HepG2 (cell line): ENCODE data around the gene MEF2A. TPM values are rescaled to one million over a fixed set of nuclear protein-coding genes. Genes with fewer than 3 reads are reported as not detected.

ENCODE experiments used
- CCAR2 ChIP-seq: fragments of 200-400 bp; formaldehyde crosslinking; optimal IDR thresholded peaks from 2 replicates; pipeline ENCODE3; 2018; ENCODE audit warnings: low read depth, mild to moderate bottlenecking, low read length, moderate library complexity
- CSRNP2 ChIP-seq: sonication (generic); formaldehyde crosslinking; conservative IDR thresholded peaks from 2 replicates; pipeline ENCODE4 v1.8.0; 2022; ENCODE audit warnings: low read depth, missing genetic modification reagents
- DBP ChIP-seq: sonication (generic); formaldehyde crosslinking; IDR thresholded peaks from 2 replicates; pipeline ENCODE4 v1.4.0; 2020; ENCODE audit warnings: missing genetic modification reagents; ENCODE audit errors: not compliant biosample characterization
- FOXP1 ChIP-seq, 2 experiments: fragments of 450-650 bp in 1 of 2; IDR thresholded peaks; 2 replicates each; pipeline ENCODE4 v1.6.1; 2017 to 2018; ENCODE audit warnings: antibody characterized with exemption in 1 of 2
- GATAD1 ChIP-seq: IDR thresholded peaks from 2 replicates; pipeline ENCODE4 v1.6.1; 2016; ENCODE audit warnings: missing genetic modification reagents, missing compliant biosample characterization
- HCFC1 ChIP-seq: fragments of 150-350 bp; IDR thresholded peaks from 2 replicates; pipeline ENCODE4 v1.6.1; 2014; ENCODE audit warnings: low read depth, low read length
- JDP2 ChIP-seq: sonication (generic); formaldehyde crosslinking; IDR thresholded peaks from 2 replicates; pipeline ENCODE4 v1.8.1; 2022; ENCODE audit warnings: missing genetic modification reagents, borderline replicate concordance
- JUN ChIP-seq: sonication (generic); formaldehyde crosslinking; IDR thresholded peaks from 2 replicates; pipeline ENCODE4 v1.4.0; 2020; ENCODE audit warnings: mild to moderate bottlenecking, missing genetic modification reagents
- MEF2D ChIP-seq: sonication (generic); formaldehyde crosslinking; IDR thresholded peaks from 2 replicates; pipeline ENCODE4 v1.5.1; 2020; ENCODE audit warnings: mild to moderate bottlenecking, missing genetic modification reagents
- PAWR ChIP-seq: sonication (generic); formaldehyde crosslinking; IDR thresholded peaks from 2 replicates; pipeline ENCODE4 v1.4.0; 2020; ENCODE audit warnings: missing genetic modification reagents, mild to moderate bottlenecking, borderline replicate concordance
- RFX5 ChIP-seq: IDR thresholded peaks from 2 replicates; pipeline ENCODE4 v1.6.1; 2011; ENCODE audit warnings: low read depth, low read length, improper control_type of control experiment
- SRF ChIP-seq: IDR thresholded peaks from 2 replicates; pipeline ENCODE4 v1.6.1; 2011; ENCODE audit warnings: mild to moderate bottlenecking, low read depth, low read length, moderate library complexity
- SRY ChIP-seq: sonication (generic); formaldehyde crosslinking; IDR thresholded peaks from 2 replicates; pipeline ENCODE4 v1.8.0; 2022; ENCODE audit warnings: mild to moderate bottlenecking, missing genetic modification reagents
- THAP8 ChIP-seq: sonication (generic); formaldehyde crosslinking; IDR thresholded peaks from 2 replicates; pipeline ENCODE4 v1.5.1; 2020; ENCODE audit warnings: missing genetic modification reagents, mild to moderate bottlenecking, borderline replicate concordance
- ZNF3 ChIP-seq: IDR thresholded peaks from 2 replicates; pipeline ENCODE4 v1.7.0; 2017; ENCODE audit warnings: inconsistent platforms
- ZNF446 ChIP-seq: sonication (generic); formaldehyde crosslinking; IDR thresholded peaks from 2 replicates; pipeline ENCODE4 v1.5.0; 2020; ENCODE audit warnings: mild to moderate bottlenecking, missing genetic modification reagents
- ZNF530 ChIP-seq: sonication (generic); formaldehyde crosslinking; IDR thresholded peaks from 2 replicates; pipeline ENCODE4 v1.5.0; 2020; ENCODE audit warnings: low read depth, mild to moderate bottlenecking, missing genetic modification reagents
- ZNF552 ChIP-seq: sonication (generic); formaldehyde crosslinking; IDR thresholded peaks from 2 replicates; pipeline ENCODE4 v1.9.0; 2022; ENCODE audit warnings: missing genetic modification reagents, mild to moderate bottlenecking, borderline replicate concordance
- ZNF670 ChIP-seq: sonication (generic); formaldehyde crosslinking; IDR thresholded peaks from 2 replicates; pipeline ENCODE4 v1.8.0; 2022; ENCODE audit warnings: mild to moderate bottlenecking, missing genetic modification reagents, borderline replicate concordance
- ZNF709 ChIP-seq: sonication (generic); formaldehyde crosslinking; IDR thresholded peaks from 2 replicates; pipeline ENCODE4 v1.5.0; 2020; ENCODE audit warnings: mild to moderate bottlenecking, missing genetic modification reagents
- ZNF841 ChIP-seq: sonication (generic); formaldehyde crosslinking; IDR thresholded peaks from 2 replicates; pipeline ENCODE4 v1.8.1; 2023; ENCODE audit warnings: missing genetic modification reagents, borderline replicate concordance
- polyA plus RNA-seq, 8 experiments: library from polyadenylated mRNA; depleted of rRNA in 3 of 8; stranded (reverse) in 7 of 8; unstranded in 1 of 8; fragments of >200 nt; fragmentation: Illumina TruSeq in 4 of 8; extraction: Trizol in 4 of 8; gene quantifications; 2 replicates each; pipeline versions ENCODE4 v1.2.1 to v1.2.3, GENCODE V29; 2011 to 2016; ENCODE audit warnings: low read depth in 4 of 8, missing spikeins in 1 of 8, mixed read lengths in 1 of 8; ENCODE audit not compliant: insufficient read depth in 1 of 8
- total RNA-seq, 5 experiments: library from RNA; depleted of rRNA; stranded (reverse); fragments of >200 nt; fragmentation: Illumina TruSeq; extraction: Trizol; gene quantifications; 2 replicates each; pipeline ENCODE4 v1.2.3, GENCODE V29; 2016; ENCODE audit warnings: low read depth in 1 of 5
- TF ChIP-seq, protein P1 (sequence below): IDR thresholded peaks from 2 replicates; pipeline ENCODE4 v1.6.1; 2018; ENCODE audit warnings: missing genetic modification reagents, mild to moderate bottlenecking, missing compliant biosample characterization
- TF ChIP-seq, protein P2 (sequence below): sonication (generic); formaldehyde crosslinking; IDR thresholded peaks from 2 replicates; pipeline ENCODE4 v1.5.0; 2020; ENCODE audit warnings: missing genetic modification reagents, mild to moderate bottlenecking, borderline replicate concordance
- TF ChIP-seq, protein P3 (sequence below): conservative IDR thresholded peaks from 2 replicates; pipeline ENCODE4 v1.6.1; 2018; ENCODE audit warnings: missing genetic modification reagents

The MEF2A gene
- total and polyA plus RNA-seq, 2 of the 13 experiments (the other 11 are each of a cell fraction or from before 2014, with no cell fraction given): 15.2 to 24.4 TPM

DNA sequence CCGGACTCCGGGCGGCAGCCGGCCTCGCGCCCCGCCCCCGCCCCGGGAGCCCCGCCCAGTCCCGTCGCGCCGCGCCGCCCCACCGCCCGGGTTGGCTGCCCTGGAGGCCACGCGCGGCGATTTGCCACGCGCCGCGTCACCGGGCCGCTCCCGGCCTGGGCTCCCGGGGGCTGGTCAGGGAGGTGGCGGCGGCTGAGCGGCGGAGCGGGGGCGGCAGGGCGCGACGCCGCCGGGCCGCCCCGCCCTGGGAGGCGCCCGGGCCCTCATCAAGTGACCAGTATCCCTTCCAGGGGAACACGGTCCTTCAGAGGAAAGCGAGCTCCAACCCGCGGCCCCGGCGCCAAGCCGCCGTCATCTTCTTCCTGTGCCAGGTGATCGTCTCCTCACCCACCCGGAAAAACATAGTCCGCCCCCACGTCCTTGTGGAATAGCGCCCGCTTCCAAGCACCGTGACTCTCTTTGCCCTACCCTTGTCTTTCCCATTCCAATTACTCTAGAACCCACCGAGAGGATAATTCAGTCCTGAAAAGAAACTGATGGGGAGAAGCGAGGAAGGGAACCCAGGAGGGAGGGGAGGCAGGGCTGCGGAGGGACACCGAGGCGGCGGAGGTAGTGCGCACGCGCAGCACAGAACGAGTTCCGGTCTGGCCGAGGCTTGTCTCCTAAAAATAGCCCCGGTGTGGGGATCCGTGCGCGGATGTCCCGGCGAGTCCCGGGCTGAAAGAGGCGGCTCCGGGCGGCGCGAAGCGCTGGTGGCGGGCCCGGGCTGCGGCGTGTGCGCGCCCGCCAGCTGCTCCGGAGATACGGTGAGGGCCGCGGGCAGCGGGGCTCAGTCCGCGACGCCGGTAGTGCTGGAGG lies at the start of gene MEF2A (continued):
- TF ChIP-seq, protein P1, sequence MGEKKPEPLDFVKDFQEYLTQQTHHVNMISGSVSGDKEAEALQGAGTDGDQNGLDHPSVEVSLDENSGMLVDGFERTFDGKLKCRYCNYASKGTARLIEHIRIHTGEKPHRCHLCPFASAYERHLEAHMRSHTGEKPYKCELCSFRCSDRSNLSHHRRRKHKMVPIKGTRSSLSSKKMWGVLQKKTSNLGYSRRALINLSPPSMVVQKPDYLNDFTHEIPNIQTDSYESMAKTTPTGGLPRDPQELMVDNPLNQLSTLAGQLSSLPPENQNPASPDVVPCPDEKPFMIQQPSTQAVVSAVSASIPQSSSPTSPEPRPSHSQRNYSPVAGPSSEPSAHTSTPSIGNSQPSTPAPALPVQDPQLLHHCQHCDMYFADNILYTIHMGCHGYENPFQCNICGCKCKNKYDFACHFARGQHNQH (CRISPR knock-in tag): no peak; the same call in 1 of the 2 replicates
- TF ChIP-seq MEF2D (CRISPR knock-in tag) (peak; percentile 99), ZNF3 (CRISPR knock-in tag) (no peak), ZNF709 (no peak), THAP8 (CRISPR knock-in tag) (no peak), ZNF552 (CRISPR knock-in tag) (no peak), ZNF530 (CRISPR knock-in tag) (0 out of 2 replicates have a peak, but pooled peaks have one; percentile 41), JUN (CRISPR knock-in tag) (no peak), CCAR2 (no peak), ZNF670 (CRISPR knock-in tag) (no peak), GATAD1 (peak; percentile 76), FOXP1 (IDR thresholded peaks at IDR 0.05) (no peak), FOXP1 (CRISPR knock-in tag; IDR thresholded peaks at IDR 0.05) (no peak), ZNF446 (CRISPR knock-in tag) (0 out of 2 replicates have a peak, but pooled peaks have one; percentile 57), SRF (no peak), PAWR (no peak), JDP2 (CRISPR knock-in tag) (no peak), SRY (CRISPR knock-in tag) (no peak), DBP (CRISPR knock-in tag) (no peak), RFX5 (no peak), CSRNP2 (no peak), ZNF841 (CRISPR knock-in tag) (0 out of 2 replicates have a peak, but pooled peaks have one; percentile 74), HCFC1 (no peak)
- TF ChIP-seq, protein P2, sequence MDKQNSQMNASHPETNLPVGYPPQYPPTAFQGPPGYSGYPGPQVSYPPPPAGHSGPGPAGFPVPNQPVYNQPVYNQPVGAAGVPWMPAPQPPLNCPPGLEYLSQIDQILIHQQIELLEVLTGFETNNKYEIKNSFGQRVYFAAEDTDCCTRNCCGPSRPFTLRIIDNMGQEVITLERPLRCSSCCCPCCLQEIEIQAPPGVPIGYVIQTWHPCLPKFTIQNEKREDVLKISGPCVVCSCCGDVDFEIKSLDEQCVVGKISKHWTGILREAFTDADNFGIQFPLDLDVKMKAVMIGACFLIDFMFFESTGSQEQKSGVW (CRISPR knock-in tag): no peak
- TF ChIP-seq, protein P3, sequence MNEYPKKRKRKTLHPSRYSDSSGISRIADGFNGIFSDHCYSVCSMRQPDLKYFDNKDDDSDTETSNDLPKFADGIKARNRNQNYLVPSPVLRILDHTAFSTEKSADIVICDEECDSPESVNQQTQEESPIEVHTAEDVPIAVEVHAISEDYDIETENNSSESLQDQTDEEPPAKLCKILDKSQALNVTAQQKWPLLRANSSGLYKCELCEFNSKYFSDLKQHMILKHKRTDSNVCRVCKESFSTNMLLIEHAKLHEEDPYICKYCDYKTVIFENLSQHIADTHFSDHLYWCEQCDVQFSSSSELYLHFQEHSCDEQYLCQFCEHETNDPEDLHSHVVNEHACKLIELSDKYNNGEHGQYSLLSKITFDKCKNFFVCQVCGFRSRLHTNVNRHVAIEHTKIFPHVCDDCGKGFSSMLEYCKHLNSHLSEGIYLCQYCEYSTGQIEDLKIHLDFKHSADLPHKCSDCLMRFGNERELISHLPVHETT: peak; percentile 65
